Measurements from ENCODE around the gene NYAP2. TPM values are rescaled to one million over a fixed set of nuclear protein-coding genes. Genes with fewer than 3 reads are reported as not detected.

The NYAP2 gene
- total RNA-seq, 4 donors from 2014 or later, result 0.13 to 0.47 TPM; not detected in 2

DNA sequence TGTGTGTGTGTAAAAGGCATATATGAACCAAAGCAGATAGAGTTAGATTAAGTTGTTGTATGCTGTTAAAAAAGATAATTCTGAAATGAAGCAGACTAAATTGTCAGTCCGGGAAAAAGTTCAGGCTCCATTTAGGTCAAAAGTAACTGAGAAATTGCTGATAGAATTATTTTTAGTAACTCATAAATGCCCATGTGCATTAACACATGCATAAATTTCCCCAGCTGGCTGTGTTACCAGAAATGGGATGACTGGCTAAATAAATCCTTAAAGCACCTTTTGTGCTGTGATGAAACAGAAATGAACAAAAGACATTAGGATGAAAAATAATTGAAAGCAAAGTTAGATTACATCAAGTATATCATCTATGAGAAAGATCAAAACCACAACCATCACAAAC lies 111.3 kb downstream of the NYAP2 start:
- Histone ChIP-seq H3K4me1 (no peaks in the 10 kb centered on the region), H3K36me3 (no peaks in the 10 kb centered on the region), H3K27me3 (no peaks in the 10 kb centered on the region), H3K9me3 (no peaks in the 10 kb centered on the region), H3K27ac (no peak overlapping the region), H3K4me3 (no peak overlapping the region)
- 38 to 50% methylated on average over 1 of the region's 1 CpG for WGBS, 2 donors (ENCODE audit: low coverage in 1 of 2)
- TF ChIP-seq POLR2A (IDR thresholded peaks at IDR 0.05), result no peak
- no peak for TF ChIP-seq POLR2AphosphoS5 (IDR thresholded peaks at IDR 0.05)
- no peak for TF ChIP-seq EP300 (IDR thresholded peaks at IDR 0.05)
- TF ChIP-seq, protein P1, sequence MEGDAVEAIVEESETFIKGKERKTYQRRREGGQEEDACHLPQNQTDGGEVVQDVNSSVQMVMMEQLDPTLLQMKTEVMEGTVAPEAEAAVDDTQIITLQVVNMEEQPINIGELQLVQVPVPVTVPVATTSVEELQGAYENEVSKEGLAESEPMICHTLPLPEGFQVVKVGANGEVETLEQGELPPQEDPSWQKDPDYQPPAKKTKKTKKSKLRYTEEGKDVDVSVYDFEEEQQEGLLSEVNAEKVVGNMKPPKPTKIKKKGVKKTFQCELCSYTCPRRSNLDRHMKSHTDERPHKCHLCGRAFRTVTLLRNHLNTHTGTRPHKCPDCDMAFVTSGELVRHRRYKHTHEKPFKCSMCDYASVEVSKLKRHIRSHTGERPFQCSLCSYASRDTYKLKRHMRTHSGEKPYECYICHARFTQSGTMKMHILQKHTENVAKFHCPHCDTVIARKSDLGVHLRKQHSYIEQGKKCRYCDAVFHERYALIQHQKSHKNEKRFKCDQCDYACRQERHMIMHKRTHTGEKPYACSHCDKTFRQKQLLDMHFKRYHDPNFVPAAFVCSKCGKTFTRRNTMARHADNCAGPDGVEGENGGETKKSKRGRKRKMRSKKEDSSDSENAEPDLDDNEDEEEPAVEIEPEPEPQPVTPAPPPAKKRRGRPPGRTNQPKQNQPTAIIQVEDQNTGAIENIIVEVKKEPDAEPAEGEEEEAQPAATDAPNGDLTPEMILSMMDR (IDR thresholded peaks at IDR 0.05), result no peak
- ATAC-seq, result no peak

- no peak overlapping the region for H3K4me3 ChIP-seq
- ATAC-seq, result no peak
- TF ChIP-seq EP300 (IDR thresholded peaks at IDR 0.05), result no peak
- no peak for TF ChIP-seq POLR2AphosphoS5 (IDR thresholded peaks at IDR 0.05)
- TF ChIP-seq, protein P1 (IDR thresholded peaks at IDR 0.05), result no peak
- TF ChIP-seq POLR2A (IDR thresholded peaks at IDR 0.05), result no peak
- no peaks in the 10 kb centered on the region for H3K4me1 ChIP-seq
- H3K36me3 ChIP-seq, result no peaks in the 10 kb centered on the region
- H3K9me3 ChIP-seq, result no peaks in the 10 kb centered on the region
- H3K27ac ChIP-seq, result no peak overlapping the region
- WGBS, 2 donors (ENCODE audit: low coverage in 1 of 2), result 38 to 63% methylated on average over 1 of the region's 1 CpG
- no peaks in the 10 kb centered on the region for H3K27me3 ChIP-seq
Measured at GRCh38 chr2:225512469-225512868, 113.0 kb downstream of the NYAP2 start.

DNA sequence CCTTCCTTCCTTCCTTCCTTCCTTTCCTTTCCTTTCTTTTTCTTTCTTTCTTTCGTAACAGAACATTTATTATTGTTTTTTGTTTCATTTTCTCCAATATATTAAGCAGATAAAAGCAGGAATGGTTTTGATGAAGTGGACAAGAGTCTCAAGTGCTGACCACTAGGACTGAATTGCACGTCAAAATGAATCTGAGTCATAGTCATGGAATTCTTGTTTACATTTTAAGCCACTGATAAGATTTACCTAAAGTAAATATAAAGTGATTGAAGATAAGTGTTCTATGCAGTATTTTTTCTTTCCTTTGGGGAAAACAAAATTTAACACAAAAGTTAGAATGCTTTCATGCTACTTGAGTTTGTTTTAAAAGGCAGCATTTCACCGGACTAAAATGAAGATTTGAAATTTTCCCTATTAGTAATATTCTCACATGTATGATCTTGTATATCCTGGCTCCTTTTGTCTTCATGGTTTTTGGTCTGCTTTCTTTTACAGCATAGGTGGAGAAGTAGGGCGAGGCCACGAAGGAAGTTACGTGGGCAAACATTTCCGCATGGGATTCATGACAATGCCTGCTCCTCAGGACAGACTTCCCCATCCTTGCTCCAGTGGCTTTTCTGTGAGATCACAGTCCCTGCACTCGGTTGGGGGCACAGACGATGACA lies 113.5 kb downstream of the NYAP2 start:
- Histone ChIP-seq H3K4me3 (no peak overlapping the region), H3K27me3 (no peaks in the 10 kb centered on the region), H3K36me3 (no peaks in the 10 kb centered on the region), H3K27ac (no peak overlapping the region), H3K9me3 (no peaks in the 10 kb centered on the region), H3K4me1 (no peaks in the 10 kb centered on the region)
- WGBS, 2 donors (ENCODE audit: low coverage in 1 of 2), result 81 to 82% methylated on average over 7 of the region's 9 CpGs
- no peak for ATAC-seq
- no peak for TF ChIP-seq POLR2A (IDR thresholded peaks at IDR 0.05)
- no peak for TF ChIP-seq POLR2AphosphoS5 (IDR thresholded peaks at IDR 0.05)
- TF ChIP-seq EP300 (IDR thresholded peaks at IDR 0.05), result no peak
- TF ChIP-seq, protein P1 (IDR thresholded peaks at IDR 0.05), result no peak

DNA sequence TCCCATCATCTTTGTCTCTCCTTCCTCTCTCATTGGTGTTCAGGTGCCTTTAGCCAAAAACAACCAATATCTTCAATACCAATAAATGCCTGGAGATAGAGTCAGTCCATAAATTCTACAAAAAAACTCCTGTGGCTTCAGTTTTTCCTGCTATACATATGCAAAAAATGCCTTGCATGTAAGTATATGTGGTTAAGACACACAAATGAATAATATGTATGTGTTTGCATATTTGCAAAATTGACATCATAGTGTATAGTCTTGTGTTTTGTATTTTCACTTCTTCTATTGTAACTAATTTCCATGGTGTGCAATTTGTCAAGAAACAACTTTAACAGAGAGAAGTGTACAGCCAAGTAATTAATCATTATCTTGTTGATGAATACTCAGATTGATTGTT lies 115.5 kb downstream of the NYAP2 start:
- Histone ChIP-seq H3K4me3 (no peak overlapping the region), H3K27ac (no peak overlapping the region), H3K36me3 (no peaks in the 10 kb centered on the region), H3K27me3 (no peaks in the 10 kb centered on the region), H3K9me3 (no peaks in the 10 kb centered on the region), H3K4me1 (no peaks in the 10 kb centered on the region)
- TF ChIP-seq POLR2A (IDR thresholded peaks at IDR 0.05) (no peak), EP300 (IDR thresholded peaks at IDR 0.05) (no peak), POLR2AphosphoS5 (IDR thresholded peaks at IDR 0.05) (no peak)
- TF ChIP-seq, protein P1 (IDR thresholded peaks at IDR 0.05), result no peak
- no peak for ATAC-seq

GRCh38 chr2:225526760-225527390 lies 127.4 kb downstream of the NYAP2 start:
- H3K36me3 ChIP-seq, result no peaks in the 10 kb centered on the region
- no peak overlapping the region for H3K27ac ChIP-seq
- no peaks in the 10 kb centered on the region for H3K4me1 ChIP-seq
- TF ChIP-seq POLR2AphosphoS5 (IDR thresholded peaks at IDR 0.05) (no peak), EP300 (IDR thresholded peaks at IDR 0.05) (no peak), POLR2A (IDR thresholded peaks at IDR 0.05) (no peak)
- TF ChIP-seq, protein P1 (IDR thresholded peaks at IDR 0.05), result no peak
- H3K27me3 ChIP-seq, result no peaks in the 10 kb centered on the region
- no peak for ATAC-seq
- no peak overlapping the region for H3K4me3 ChIP-seq
- H3K9me3 ChIP-seq, result no peaks in the 10 kb centered on the region
- WGBS, 2 donors (ENCODE audit: low coverage in 1 of 2), result 61 to 83% methylated on average over 3 to 4 of the region's 4 CpGs

Measured in gastroesophageal sphincter (tissue), 4 donors.